Smooth muscle cell (in vitro differentiated cells): Measurements from ENCODE around the gene RPAP3. TPM values are rescaled to one million over a fixed set of nuclear protein-coding genes. Genes with fewer than 3 reads are reported as not detected.
"Not testable (repeated sequence)": the region's sequence is repeated elsewhere in the genome, so short reads cannot be mapped to it uniquely, and the experiment has no call there.

Source experiments
- DNase-seq: peaks from one replicate; lab custom pipeline; 2025; ENCODE audit not compliant: unreplicated experiment; lab: John Stamatoyannopoulos, UW
- H2AFZ ChIP-seq: fragments of 200-600 bp; sonication (generic); 2 replicates; pipeline ENCODE4 v1.6.0; 2016; ENCODE audit warnings: antibody characterized with exemption, low read depth, mild to moderate bottlenecking
- H3F3A ChIP-seq: fragments of 200-600 bp; sonication (generic); 2 replicates; pipeline ENCODE4 v1.6.0; 2017; ENCODE audit warnings: antibody characterized with exemption, low read depth
- H3K27ac ChIP-seq: fragments of 200-600 bp; sonication (generic); 2 replicates; pipeline ENCODE4 v1.5.1; 2016; ENCODE audit warnings: low read depth, mild to moderate bottlenecking
- H3K27me3 ChIP-seq: fragments of 200-600 bp; sonication (generic); 2 replicates; pipeline ENCODE4 v1.6.1; 2016; ENCODE audit warnings: low read depth, mild to moderate bottlenecking
- H3K36me3 ChIP-seq: fragments of 200-600 bp; sonication (generic); 2 replicates; pipeline ENCODE4 v1.5.1; 2016; ENCODE audit warnings: low read depth
- H3K4me1 ChIP-seq: fragments of 200-600 bp; sonication (generic); 2 replicates; pipeline ENCODE4 v1.5.1; 2016; ENCODE audit warnings: low read depth
- H3K4me2 ChIP-seq: fragments of 200-600 bp; sonication (generic); 2 replicates; pipeline ENCODE4 v1.6.0; 2016; ENCODE audit warnings: mild to moderate bottlenecking
- H3K4me3 ChIP-seq: fragments of 200-600 bp; sonication (generic); 2 replicates; pipeline ENCODE4 v1.5.1; 2016; ENCODE audit warnings: mild to moderate bottlenecking
- H3K79me2 ChIP-seq: fragments of 200-600 bp; sonication (generic); 2 replicates; pipeline ENCODE4 v1.6.0; 2016; ENCODE audit warnings: low read depth, mild to moderate bottlenecking
- H3K9ac ChIP-seq: fragments of 200-600 bp; sonication (generic); 2 replicates; pipeline ENCODE4 v1.6.0; 2016; ENCODE audit warnings: low read depth
- H3K9me3 ChIP-seq: fragments of 200-600 bp; sonication (generic); replicated peaks from 2 replicates; pipeline ENCODE4 v1.5.1; 2016; ENCODE audit warnings: low read depth
- H4K20me1 ChIP-seq: fragments of 200-600 bp; sonication (generic); 2 replicates; pipeline ENCODE4 v1.6.0; 2016; ENCODE audit warnings: low read depth
- CTCF ChIP-seq: fragments of 200-600 bp; sonication (generic); IDR thresholded peaks from 2 replicates; pipeline ENCODE4 v1.5.1; 2017; ENCODE audit warnings: borderline replicate concordance, mild to moderate bottlenecking, antibody characterized with exemption; ENCODE audit not compliant: insufficient read depth, poor library complexity, severe bottlenecking
- WGBS: methylation state at CpG from one replicate; pipeline ENCODE4 v1.1.7; 2016; ENCODE audit warnings: low lambda C conversion rate; 5-methylcytosine and 5-hydroxymethylcytosine counted together
- polyA plus RNA-seq: library from polyadenylated mRNA; unstranded; fragments of >200 nt; fragmentation: Nextera tagmentation; extraction: Ambion mirVana; gene quantifications from 2 replicates; pipeline ENCODE4 v1.2.1, GENCODE V29; 2016
- total RNA-seq: library from RNA; depleted of rRNA; stranded (reverse); fragments of >200 nt; gene quantifications from 2 replicates; pipeline ENCODE4 v1.2.3, GENCODE V29; 2014

Gene RPAP3
- total and polyA plus RNA-seq, 2 experiments from 2014 or later, result 17.0 to 23.0 TPM

GRCh38 chr12:47672068-47672467, 33.8 kb downstream of the RPAP3 start:
- 96% methylated on average over 2 of the region's 2 CpGs for WGBS
- peaks cover 3% of the 10 kb centered on the region for H3K36me3 ChIP-seq
- TF ChIP-seq CTCF, result no peak

GRCh38 chr12:47667935-47668334, 37.9 kb downstream of the RPAP3 start:
- H2AFZ ChIP-seq, H3K79me2 ChIP-seq, H3K9me3 ChIP-seq, H3K4me1 ChIP-seq, H3F3A ChIP-seq, H3K4me3 ChIP-seq, DNase-seq, H3K27me3 ChIP-seq, H3K4me2 ChIP-seq, H4K20me1 ChIP-seq, H3K9ac ChIP-seq, H3K27ac ChIP-seq: not testable (repeated sequence)
- 98% methylated on average over 6 of the region's 6 CpGs for WGBS
- peaks cover 16% of the 10 kb centered on the region for H3K36me3 ChIP-seq

More at GRCh38 chr12:47672068-47672467, 33.8 kb downstream of the RPAP3 start:
- Histone ChIP-seq H3K4me2 (no peak overlapping the region), H3F3A (no peaks in the 10 kb centered on the region), H2AFZ (no peak overlapping the region), H3K9ac (no peak overlapping the region), H3K27ac (no peak overlapping the region), H3K79me2 (no peaks in the 10 kb centered on the region), H3K4me1 (no peaks in the 10 kb centered on the region), H4K20me1 (no peaks in the 10 kb centered on the region), H3K9me3 (no peaks in the 10 kb centered on the region), H3K4me3 (no peak overlapping the region), H3K27me3 (no peaks in the 10 kb centered on the region)
- no peak for DNase-seq

- WGBS, result 43% methylated on average over 4 of the region's 4 CpGs
Measured at GRCh38 chr12:47652521-47653234, 53.2 kb downstream of the RPAP3 start.

More at GRCh38 chr12:47652521-47653234, 53.2 kb downstream of the RPAP3 start:
- DNase-seq, result no peak
- Histone ChIP-seq H3K4me1 (no peaks in the 10 kb centered on the region), H2AFZ (no peak overlapping the region), H3K36me3 (no peaks in the 10 kb centered on the region), H3K4me2 (no peak overlapping the region), H3K27ac (no peak overlapping the region), H3K79me2 (no peaks in the 10 kb centered on the region), H3K9ac (no peak overlapping the region), H4K20me1 (no peaks in the 10 kb centered on the region), H3K9me3 (no peaks in the 10 kb centered on the region), H3F3A (peaks cover 5% of the 10 kb centered on the region), H3K27me3 (no peaks in the 10 kb centered on the region), H3K4me3 (no peak overlapping the region)
- TF ChIP-seq CTCF, result no peak
